Kidney epithelial cell (primary cell): ENCODE data around the gene ZPR1. TPM values are rescaled to one million over a fixed set of nuclear protein-coding genes. Genes with fewer than 3 reads are reported as not detected.

Experiments
- DNase-seq: peaks from one replicate; pipeline ENCODE4 v3.0.0-alpha.2; 2010; ENCODE audit warnings: low read depth
- H3K27me3 ChIP-seq: 2 replicates; pipeline ENCODE4 v1.6.0; 2011; ENCODE audit warnings: low read length; ENCODE audit not compliant: control insufficient read depth, insufficient read depth
- H3K36me3 ChIP-seq: 2 replicates; pipeline ENCODE4 v1.5.1; 2011; ENCODE audit warnings: low read length; ENCODE audit not compliant: control insufficient read depth, insufficient read depth
- H3K4me3 ChIP-seq: 2 replicates; pipeline ENCODE4 v1.5.1; 2011; ENCODE audit warnings: low read depth, mild to moderate bottlenecking, control low read depth, low read length
- CTCF ChIP-seq: IDR thresholded peaks from 2 replicates; pipeline ENCODE4 v1.5.1; 2011; ENCODE audit warnings: mild to moderate bottlenecking, moderate library complexity, low read length, control low read depth, inconsistent platforms; ENCODE audit not compliant: insufficient read depth, poor library complexity, severe bottlenecking
- total RNA-seq: library from RNA; depleted of rRNA; stranded (reverse); fragments of >200 nt; gene quantifications from 2 replicates; pipeline ENCODE4 v1.2.3, GENCODE V29; 2015

ZPR1 gene
- total RNA-seq, 1 donor from 2014 or later = 82.1 TPM

GRCh38 chr11:116829525-116830183 is 41.8 kb upstream of the ZPR1 start, which contains the start of gene APOC3:
APOC3 (plus strand) TSS chr11:116829907; CDS start chr11:116830583, 676 bp downstream.
- TF ChIP-seq CTCF = no peak
- peaks cover 6% of the 10 kb centered on the region for H3K27me3 ChIP-seq
- H3K4me3 ChIP-seq = no peak within 1 kb of the TSS
- H3K36me3 ChIP-seq = no peaks in the 10 kb centered on the region
- DNase-seq = no peak

- no peak overlapping the region for H3K4me3 ChIP-seq
- DNase-seq = no peak
- TF ChIP-seq CTCF = no peak
- H3K36me3 ChIP-seq = no peaks in the 10 kb centered on the region
- H3K27me3 ChIP-seq = peaks cover 6% of the 10 kb centered on the region
Measured at GRCh38 chr11:116828632-116829524, 41.1 kb upstream of the ZPR1 start.

- no peak overlapping the region for H3K4me3 ChIP-seq
- peaks cover 6% of the 10 kb centered on the region for H3K27me3 ChIP-seq
- TF ChIP-seq CTCF = no peak
- no peak for DNase-seq
- no peaks in the 10 kb centered on the region for H3K36me3 ChIP-seq
Measured at GRCh38 chr11:116827461-116827860, 39.6 kb upstream of the ZPR1 start.

GRCh38 chr11:116826751-116827431 is 39.1 kb upstream of the ZPR1 start:
- TF ChIP-seq CTCF = no peak
- Histone ChIP-seq H3K36me3 (no peaks in the 10 kb centered on the region), H3K4me3 (no peak overlapping the region), H3K27me3 (peaks cover 6% of the 10 kb centered on the region)
- DNase-seq = no peak

- DNase-seq = no peak
- Histone ChIP-seq H3K4me3 (no peak overlapping the region), H3K27me3 (peaks cover 6% of the 10 kb centered on the region), H3K36me3 (no peaks in the 10 kb centered on the region)
- no peak for TF ChIP-seq CTCF
Measured at GRCh38 chr11:116825854-116826750, 38.3 kb upstream of the ZPR1 start.
